Neural cell (in vitro differentiated cells): ENCODE data around the gene ACO2.

Source experiments
- CTCF ChIP-seq: fragments of 450-650 bp; IDR thresholded peaks from 2 replicates; pipeline ENCODE4 v1.5.1; 2014; ENCODE audit warnings: antibody characterized with exemption, mild to moderate bottlenecking, moderate library complexity; ENCODE audit not compliant: poor library complexity, severe bottlenecking
- EP300 ChIP-seq: fragments of 450-650 bp; conservative IDR thresholded peaks from 2 replicates; pipeline ENCODE4 v1.6.1; 2014; ENCODE audit warnings: antibody characterized with exemption, mild to moderate bottlenecking, moderate library complexity; ENCODE audit not compliant: poor library complexity, severe bottlenecking
- EZH2 ChIP-seq: fragments of 200-600, 300-800 bp; shearing (Covaris generic), sonication (generic); IDR thresholded peaks from 2 replicates; pipeline ENCODE4 v1.6.1; 2014; ENCODE audit warnings: antibody characterized with exemption, low read length, borderline replicate concordance, mild to moderate bottlenecking; ENCODE audit not compliant: insufficient read depth, poor library complexity, severe bottlenecking
- POLR2AphosphoS5 ChIP-seq: IDR thresholded peaks from 2 replicates; pipeline ENCODE4 v1.6.1; 2012
- RAD21 ChIP-seq: fragments of 450-650 bp; conservative IDR thresholded peaks from 2 replicates; pipeline ENCODE4 v1.6.1; 2014; ENCODE audit warnings: antibody characterized with exemption, mild to moderate bottlenecking, moderate library complexity
- TAF1 ChIP-seq: IDR thresholded peaks from 2 replicates; pipeline ENCODE4 v1.6.1; 2012; ENCODE audit warnings: low read depth
- TF ChIP-seq, protein P1 (sequence below): IDR thresholded peaks from 2 replicates; pipeline ENCODE4 v1.6.1; 2012; ENCODE audit warnings: borderline replicate concordance

DNA sequence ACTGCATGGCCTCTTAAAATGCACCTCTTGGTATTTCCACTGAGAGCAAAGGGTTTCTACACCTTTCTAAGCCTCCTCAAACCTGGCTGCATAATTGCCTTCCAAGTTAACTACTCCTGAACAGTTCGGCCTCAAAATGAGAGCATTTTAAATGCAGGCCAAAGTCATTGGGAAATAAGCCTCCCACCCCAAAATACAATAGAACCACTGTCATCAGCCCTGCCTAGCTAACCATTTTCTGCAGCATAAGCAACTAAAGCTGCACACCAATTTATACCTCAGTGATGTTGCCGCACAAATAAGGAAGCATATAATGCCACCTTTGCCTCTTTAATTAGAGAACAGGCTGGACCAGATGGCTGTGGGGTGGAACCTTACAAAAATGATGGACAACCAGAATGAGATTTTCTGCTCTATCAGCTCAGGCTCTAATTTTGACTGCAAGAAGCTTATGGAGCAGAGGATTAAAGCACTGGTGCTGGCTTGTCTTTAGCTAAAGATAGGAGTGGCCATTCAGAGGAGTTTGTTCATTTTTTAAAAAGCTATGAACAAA lies 26.6 kb upstream of the ACO2 start:
- no peak for TF ChIP-seq CTCF
- TF ChIP-seq TAF1: no peak
- TF ChIP-seq EZH2: no peak
- TF ChIP-seq EP300: no peak
- TF ChIP-seq POLR2AphosphoS5: no peak
- TF ChIP-seq RAD21: no peak
- TF ChIP-seq, protein P1, sequence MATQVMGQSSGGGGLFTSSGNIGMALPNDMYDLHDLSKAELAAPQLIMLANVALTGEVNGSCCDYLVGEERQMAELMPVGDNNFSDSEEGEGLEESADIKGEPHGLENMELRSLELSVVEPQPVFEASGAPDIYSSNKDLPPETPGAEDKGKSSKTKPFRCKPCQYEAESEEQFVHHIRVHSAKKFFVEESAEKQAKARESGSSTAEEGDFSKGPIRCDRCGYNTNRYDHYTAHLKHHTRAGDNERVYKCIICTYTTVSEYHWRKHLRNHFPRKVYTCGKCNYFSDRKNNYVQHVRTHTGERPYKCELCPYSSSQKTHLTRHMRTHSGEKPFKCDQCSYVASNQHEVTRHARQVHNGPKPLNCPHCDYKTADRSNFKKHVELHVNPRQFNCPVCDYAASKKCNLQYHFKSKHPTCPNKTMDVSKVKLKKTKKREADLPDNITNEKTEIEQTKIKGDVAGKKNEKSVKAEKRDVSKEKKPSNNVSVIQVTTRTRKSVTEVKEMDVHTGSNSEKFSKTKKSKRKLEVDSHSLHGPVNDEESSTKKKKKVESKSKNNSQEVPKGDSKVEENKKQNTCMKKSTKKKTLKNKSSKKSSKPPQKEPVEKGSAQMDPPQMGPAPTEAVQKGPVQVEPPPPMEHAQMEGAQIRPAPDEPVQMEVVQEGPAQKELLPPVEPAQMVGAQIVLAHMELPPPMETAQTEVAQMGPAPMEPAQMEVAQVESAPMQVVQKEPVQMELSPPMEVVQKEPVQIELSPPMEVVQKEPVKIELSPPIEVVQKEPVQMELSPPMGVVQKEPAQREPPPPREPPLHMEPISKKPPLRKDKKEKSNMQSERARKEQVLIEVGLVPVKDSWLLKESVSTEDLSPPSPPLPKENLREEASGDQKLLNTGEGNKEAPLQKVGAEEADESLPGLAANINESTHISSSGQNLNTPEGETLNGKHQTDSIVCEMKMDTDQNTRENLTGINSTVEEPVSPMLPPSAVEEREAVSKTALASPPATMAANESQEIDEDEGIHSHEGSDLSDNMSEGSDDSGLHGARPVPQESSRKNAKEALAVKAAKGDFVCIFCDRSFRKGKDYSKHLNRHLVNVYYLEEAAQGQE: no peak
